OCI-LY3 (cell line): ENCODE data around the gene WNT9B.
A peak's percentile ranks its signal among the peaks of the same experiment; 100 is the strongest.

Source experiments
- H2AFZ ChIP-seq: fragments of 200-600, 300-600 bp; shearing (Covaris generic); 2 replicates; pipeline ENCODE4 v1.6.0; 2014; ENCODE audit warnings: antibody characterized with exemption, low read depth, low read length
- H3K27ac ChIP-seq: fragments of 200-600, 300-600 bp; sonication (generic); 2 replicates; pipeline ENCODE4 v1.5.1; 2014; ENCODE audit warnings: mild to moderate bottlenecking, low read length, moderate library complexity, mixed read lengths
- H3K27me3 ChIP-seq: fragments of 200-600, 300-600 bp; sonication (generic); 2 replicates; pipeline ENCODE4 v1.6.1; 2014; ENCODE audit warnings: low read depth, low read length, mixed read lengths
- H3K36me3 ChIP-seq: fragments of 200-600, 300-600 bp; sonication (generic); replicated peaks from 2 replicates; pipeline ENCODE3; 2014; ENCODE audit warnings: low read depth, low read length, mixed read lengths
- H3K4me1 ChIP-seq: fragments of 300-600, 200-600 bp; sonication (generic); 2 replicates; pipeline ENCODE4 v1.6.1; 2014; ENCODE audit warnings: low read length, mixed read lengths
- H3K4me2 ChIP-seq: fragments of 200-600, 300-600 bp; sonication (generic); 2 replicates; pipeline ENCODE4 v1.6.1; 2014; ENCODE audit warnings: low read length, mixed read lengths
- H3K4me3 ChIP-seq: fragments of 300-600, 200-600 bp; sonication (generic); 2 replicates; pipeline ENCODE4 v1.5.1; 2014; ENCODE audit warnings: antibody characterized with exemption, mild to moderate bottlenecking, low read length, moderate library complexity
- H3K79me2 ChIP-seq: fragments of 300-600, 200-600 bp; shearing (Covaris generic); 2 replicates; pipeline ENCODE4 v1.6.1; 2014; ENCODE audit warnings: mild to moderate bottlenecking, low read length, mixed read lengths
- H3K9ac ChIP-seq: fragments of 300-600, 200-600 bp; shearing (Covaris generic); 2 replicates; pipeline ENCODE4 v1.6.0; 2014; ENCODE audit warnings: mild to moderate bottlenecking, low read length, moderate library complexity
- H3K9me3 ChIP-seq: fragments of 200-600, 300-600 bp; shearing (Covaris generic); 2 replicates; pipeline ENCODE4 v1.6.1; 2014; ENCODE audit warnings: low read length, mixed read lengths; ENCODE audit not compliant: insufficient read depth
- H4K20me1 ChIP-seq: fragments of 200-600, 300-600 bp; sonication (generic); 2 replicates; pipeline ENCODE4 v1.6.1; 2016; ENCODE audit warnings: low read length, mixed read lengths; ENCODE audit not compliant: insufficient read depth
- EZH2phosphoT487 ChIP-seq: fragments of 200-600 bp; shearing (Covaris generic); IDR thresholded peaks from 2 replicates; pipeline ENCODE4 v1.6.1; 2018; ENCODE audit warnings: antibody characterized with exemption, mixed run types, low read depth
- TF ChIP-seq, protein P1 (sequence below): fragments of 200-600, 300-600 bp; sonication (generic); IDR thresholded peaks from 2 replicates; pipeline ENCODE4 v1.5.1; 2014; ENCODE audit warnings: antibody characterized with exemption, low read length, low read depth

WNT9B gene

DNA sequence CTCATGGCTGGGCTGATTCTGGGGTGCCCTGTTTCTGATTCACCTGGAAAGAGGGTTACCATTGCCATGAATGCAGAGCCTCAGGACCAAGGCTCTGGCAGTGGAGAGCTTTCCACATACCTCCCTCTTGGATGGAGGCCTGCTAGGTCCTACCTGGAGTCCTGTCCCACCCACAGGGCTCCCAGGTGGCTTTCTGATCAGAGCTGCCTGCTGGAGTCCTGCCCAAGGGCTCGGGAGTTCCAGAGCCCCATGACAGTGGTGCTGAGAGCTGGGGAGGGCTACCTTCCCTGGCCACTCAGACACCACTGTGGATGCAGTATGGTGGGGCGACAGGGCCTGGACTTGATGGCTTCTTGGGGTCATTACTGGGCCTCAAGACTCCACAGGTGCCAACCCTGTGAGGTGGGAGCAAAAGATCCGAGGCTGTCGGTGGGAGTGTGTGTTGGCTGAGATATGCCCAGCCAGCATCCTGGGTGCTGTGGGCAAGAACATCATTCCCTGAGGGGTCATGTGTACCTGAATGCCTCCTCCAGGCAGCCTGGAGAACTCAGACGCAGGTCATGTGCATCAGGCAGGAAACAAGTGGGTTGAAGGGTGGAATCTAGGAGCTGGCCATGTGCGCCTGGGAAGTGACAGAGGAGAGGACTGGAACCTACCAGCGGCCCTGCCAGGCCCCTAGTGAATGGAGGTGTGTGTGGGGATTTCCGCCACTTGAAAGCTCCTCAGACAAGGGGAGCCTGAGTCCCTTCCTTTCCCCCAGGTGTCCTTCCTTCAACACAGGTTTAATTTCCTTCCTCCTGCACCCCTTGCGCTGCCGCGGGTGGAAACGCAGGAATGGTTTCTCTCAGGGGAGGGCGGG is 30.6 kb upstream of the WNT9B start:
- no peaks in the 10 kb centered on the region for H3K9me3 ChIP-seq
- TF ChIP-seq EZH2phosphoT487: no peak
- TF ChIP-seq, protein P1, sequence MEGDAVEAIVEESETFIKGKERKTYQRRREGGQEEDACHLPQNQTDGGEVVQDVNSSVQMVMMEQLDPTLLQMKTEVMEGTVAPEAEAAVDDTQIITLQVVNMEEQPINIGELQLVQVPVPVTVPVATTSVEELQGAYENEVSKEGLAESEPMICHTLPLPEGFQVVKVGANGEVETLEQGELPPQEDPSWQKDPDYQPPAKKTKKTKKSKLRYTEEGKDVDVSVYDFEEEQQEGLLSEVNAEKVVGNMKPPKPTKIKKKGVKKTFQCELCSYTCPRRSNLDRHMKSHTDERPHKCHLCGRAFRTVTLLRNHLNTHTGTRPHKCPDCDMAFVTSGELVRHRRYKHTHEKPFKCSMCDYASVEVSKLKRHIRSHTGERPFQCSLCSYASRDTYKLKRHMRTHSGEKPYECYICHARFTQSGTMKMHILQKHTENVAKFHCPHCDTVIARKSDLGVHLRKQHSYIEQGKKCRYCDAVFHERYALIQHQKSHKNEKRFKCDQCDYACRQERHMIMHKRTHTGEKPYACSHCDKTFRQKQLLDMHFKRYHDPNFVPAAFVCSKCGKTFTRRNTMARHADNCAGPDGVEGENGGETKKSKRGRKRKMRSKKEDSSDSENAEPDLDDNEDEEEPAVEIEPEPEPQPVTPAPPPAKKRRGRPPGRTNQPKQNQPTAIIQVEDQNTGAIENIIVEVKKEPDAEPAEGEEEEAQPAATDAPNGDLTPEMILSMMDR: no peak
- no peak overlapping the region for H3K4me3 ChIP-seq
- no peaks in the 10 kb centered on the region for H3K36me3 ChIP-seq
- no peak overlapping the region for H2AFZ ChIP-seq
- peaks cover 4% of the 10 kb centered on the region for H3K4me1 ChIP-seq
- no peak overlapping the region for H3K4me2 ChIP-seq
- no peaks in the 10 kb centered on the region for H3K79me2 ChIP-seq
- H3K27me3 ChIP-seq: peaks cover 5% of the 10 kb centered on the region; the same call in 1 of the 2 replicates
- no peak overlapping the region for H3K27ac ChIP-seq
- no peaks in the 10 kb centered on the region for H4K20me1 ChIP-seq
- H3K9ac ChIP-seq: no peak overlapping the region

DNA sequence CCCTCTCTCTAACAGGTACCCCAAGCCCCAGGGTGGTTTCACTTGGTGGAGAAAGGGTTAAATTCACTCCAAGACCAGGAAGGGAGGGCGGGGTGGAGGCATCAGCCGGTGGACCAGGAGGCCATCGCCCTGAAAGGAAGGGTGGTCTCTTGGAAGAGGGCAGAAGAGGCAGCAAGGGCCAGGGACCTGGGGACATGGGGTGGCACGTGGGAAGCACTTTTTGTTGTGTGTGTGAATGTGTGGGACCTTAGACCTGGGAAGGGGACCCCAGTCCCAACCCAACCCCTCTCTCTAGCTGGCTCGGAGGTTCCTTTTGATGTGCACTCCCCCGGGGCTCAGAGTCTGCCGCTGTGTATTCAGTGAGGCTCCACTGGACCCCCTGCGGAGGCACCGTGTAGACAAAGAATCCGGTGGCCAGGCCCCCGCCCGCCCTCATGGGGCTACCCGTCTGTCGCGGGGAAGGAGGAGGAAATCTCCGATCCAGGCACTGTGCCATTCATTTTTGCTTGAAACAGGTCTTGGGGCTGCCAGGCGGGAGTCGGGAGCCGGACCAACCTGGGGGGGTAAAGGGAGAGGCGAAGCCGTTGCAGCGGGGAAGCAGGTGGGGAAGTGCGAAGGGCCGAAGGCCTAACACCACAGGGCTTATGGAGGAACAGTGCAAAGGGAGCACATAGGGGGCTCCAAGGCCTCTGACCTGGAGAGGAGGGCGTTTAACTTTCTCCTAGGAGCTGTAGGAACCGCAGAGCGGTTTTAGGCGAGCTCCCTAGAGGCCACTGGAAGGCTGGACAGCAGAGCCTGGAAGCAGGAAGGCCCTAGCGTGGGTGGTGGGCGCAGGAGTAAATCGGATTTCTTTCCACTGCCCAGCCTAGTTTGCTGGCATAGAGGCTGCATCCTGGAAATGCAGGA is 29.6 kb upstream of the WNT9B start:
- Histone ChIP-seq H3K27ac (no peak overlapping the region), H3K9me3 (no peaks in the 10 kb centered on the region), H3K79me2 (no peaks in the 10 kb centered on the region), H3K36me3 (no peaks in the 10 kb centered on the region), H3K4me1 (no peaks in the 10 kb centered on the region), H3K27me3 (peaks cover 5% of the 10 kb centered on the region; the same call in 1 of the 2 replicates), H3K4me2 (no peak overlapping the region), H3K9ac (no peak overlapping the region), H2AFZ (no peak overlapping the region), H4K20me1 (no peaks in the 10 kb centered on the region), H3K4me3 (no peak overlapping the region)
- no peak for TF ChIP-seq EZH2phosphoT487
- TF ChIP-seq, protein P1: no peak

DNA sequence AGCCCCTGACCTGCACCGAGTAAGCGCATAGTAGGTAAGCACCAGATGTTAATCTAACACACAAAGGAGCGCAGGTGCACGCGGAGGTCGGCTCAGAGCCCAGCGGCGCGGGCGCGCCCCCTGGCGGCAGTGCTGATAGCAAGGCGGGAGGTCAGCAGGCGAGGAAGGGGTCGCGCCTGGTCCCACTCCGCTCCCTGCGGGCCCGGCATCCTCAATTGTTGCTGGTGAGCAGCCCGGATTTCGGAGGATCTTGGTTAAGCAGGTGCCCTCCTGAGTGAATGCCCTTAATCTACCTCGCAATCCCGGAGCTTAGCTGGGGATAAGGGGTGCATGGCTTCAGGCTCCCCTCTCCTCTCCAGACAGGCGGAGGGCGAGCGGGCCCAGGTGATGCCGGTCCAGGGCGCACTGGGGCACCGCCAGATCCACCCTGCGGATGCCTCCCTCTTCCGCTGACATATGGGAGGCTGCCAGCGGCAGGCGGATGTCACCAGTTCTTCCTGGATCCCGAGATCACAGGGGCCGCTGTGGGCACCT is 28.9 kb upstream of the WNT9B start:
- Histone ChIP-seq H3K27ac (no peak overlapping the region), H3K27me3 (peaks cover 5% of the 10 kb centered on the region; the same call in 1 of the 2 replicates), H3K9ac (no peak overlapping the region), H2AFZ (no peak overlapping the region; the same call in 1 of the 2 replicates), H3K9me3 (no peaks in the 10 kb centered on the region), H3K4me1 (no peaks in the 10 kb centered on the region), H3K4me3 (no peak overlapping the region), H4K20me1 (no peaks in the 10 kb centered on the region), H3K79me2 (no peaks in the 10 kb centered on the region), H3K4me2 (no peak overlapping the region), H3K36me3 (no peaks in the 10 kb centered on the region)
- TF ChIP-seq EZH2phosphoT487: no peak
- TF ChIP-seq, protein P1: peak; percentile 67
